Astrocyte (in vitro differentiated cells and primary cell): Measurements from ENCODE around the gene TRIM7. TPM values are rescaled to one million over a fixed set of nuclear protein-coding genes. Genes with fewer than 3 reads are reported as not detected.

Source experiments
- DNase-seq: peaks from one replicate; pipeline ENCODE4 v3.0.0-alpha.2; 2010; ENCODE audit warnings: low read depth
- FAIRE-seq: peaks from 2 replicates; lab custom pipeline; 2011; peaks lifted over from hg19 to GRCh38; lab: Jason Lieb, UNC
- H2AFZ ChIP-seq: 2 replicates; pipeline ENCODE4 v1.6.0; 2012; ENCODE audit warnings: low read depth, low read length, inconsistent platforms
- H3K27ac ChIP-seq: 2 replicates; pipeline ENCODE4 v1.5.1; 2011; ENCODE audit warnings: low read depth, low read length, inconsistent platforms
- H3K27me3 ChIP-seq: 2 replicates; pipeline ENCODE4 v1.6.0; 2011; ENCODE audit warnings: low read length, inconsistent platforms; ENCODE audit not compliant: insufficient read depth
- H3K36me3 ChIP-seq: 2 replicates; pipeline ENCODE4 v1.5.1; 2011; ENCODE audit warnings: low read length, inconsistent platforms; ENCODE audit not compliant: insufficient read depth
- H3K4me1 ChIP-seq: 2 replicates; pipeline ENCODE4 v1.5.1; 2011; ENCODE audit warnings: low read length, inconsistent platforms; ENCODE audit not compliant: insufficient read depth
- H3K4me2 ChIP-seq: 2 replicates; pipeline ENCODE4 v1.6.0; 2012; ENCODE audit warnings: low read length, inconsistent platforms
- H3K4me3 ChIP-seq: 2 replicates; pipeline ENCODE4 v1.5.1; 2011; ENCODE audit warnings: low read depth, mild to moderate bottlenecking, low read length, inconsistent platforms; ENCODE audit not compliant: insufficient read depth
- H3K79me2 ChIP-seq: 2 replicates; pipeline ENCODE4 v1.6.0; 2012; ENCODE audit warnings: mild to moderate bottlenecking, low read length, inconsistent platforms; ENCODE audit not compliant: insufficient read depth
- H3K9ac ChIP-seq: 2 replicates; pipeline ENCODE4 v1.6.0; 2012; ENCODE audit warnings: mild to moderate bottlenecking, low read length, inconsistent platforms
- H3K9me3 ChIP-seq: 2 replicates; pipeline ENCODE4 v1.5.1; 2012; ENCODE audit warnings: low read depth, mild to moderate bottlenecking, low read length, inconsistent platforms; ENCODE audit not compliant: insufficient read depth
- H4K20me1 ChIP-seq: 2 replicates; pipeline ENCODE4 v1.6.0; 2012; ENCODE audit warnings: low read length, inconsistent platforms; ENCODE audit not compliant: insufficient read depth
- H3K27ac Mint-ChIP-seq: one replicate; pipeline ENCODE4 v1.8.0; 2021; ENCODE audit warnings: mild to moderate bottlenecking, mixed read lengths; ENCODE audit not compliant: unreplicated experiment
- H3K27me3 Mint-ChIP-seq: one replicate; pipeline ENCODE4 v1.8.0; 2021; ENCODE audit warnings: low read depth, mixed read lengths; ENCODE audit not compliant: unreplicated experiment
- H3K36me3 Mint-ChIP-seq: one replicate; pipeline ENCODE4 v1.8.0; 2021; ENCODE audit warnings: low read depth, mixed read lengths; ENCODE audit not compliant: unreplicated experiment
- H3K4me1 Mint-ChIP-seq: one replicate; pipeline ENCODE4 v1.8.0; 2021; ENCODE audit warnings: low read depth, mixed read lengths; ENCODE audit not compliant: unreplicated experiment
- H3K4me3 Mint-ChIP-seq: one replicate; pipeline ENCODE4 v1.8.0; 2021; ENCODE audit warnings: mild to moderate bottlenecking, moderate library complexity, mixed read lengths; ENCODE audit not compliant: unreplicated experiment
- H3K9me3 Mint-ChIP-seq: one replicate; pipeline ENCODE4 v1.8.0; 2021; ENCODE audit warnings: mild to moderate bottlenecking, mixed read lengths; ENCODE audit not compliant: unreplicated experiment
- EZH2 ChIP-seq: IDR thresholded peaks from 2 replicates; pipeline ENCODE4 v1.6.1; 2012; ENCODE audit warnings: mild to moderate bottlenecking, low read length, inconsistent platforms; ENCODE audit not compliant: insufficient read depth
- total RNA-seq: library from RNA; stranded (reverse); gene quantifications from 2 replicates; pipeline ENCODE4 v1.2.1, GENCODE V29; 2021
- TF ChIP-seq, protein P1 (sequence below): IDR thresholded peaks from 2 replicates; pipeline ENCODE4 v1.5.1; 2011; ENCODE audit warnings: low read depth, mild to moderate bottlenecking, inconsistent platforms, low read length, moderate library complexity; ENCODE audit not compliant: insufficient read depth

Gene TRIM7
- total RNA-seq, 1 donor from 2014 or later: 0.27 TPM

DNA sequence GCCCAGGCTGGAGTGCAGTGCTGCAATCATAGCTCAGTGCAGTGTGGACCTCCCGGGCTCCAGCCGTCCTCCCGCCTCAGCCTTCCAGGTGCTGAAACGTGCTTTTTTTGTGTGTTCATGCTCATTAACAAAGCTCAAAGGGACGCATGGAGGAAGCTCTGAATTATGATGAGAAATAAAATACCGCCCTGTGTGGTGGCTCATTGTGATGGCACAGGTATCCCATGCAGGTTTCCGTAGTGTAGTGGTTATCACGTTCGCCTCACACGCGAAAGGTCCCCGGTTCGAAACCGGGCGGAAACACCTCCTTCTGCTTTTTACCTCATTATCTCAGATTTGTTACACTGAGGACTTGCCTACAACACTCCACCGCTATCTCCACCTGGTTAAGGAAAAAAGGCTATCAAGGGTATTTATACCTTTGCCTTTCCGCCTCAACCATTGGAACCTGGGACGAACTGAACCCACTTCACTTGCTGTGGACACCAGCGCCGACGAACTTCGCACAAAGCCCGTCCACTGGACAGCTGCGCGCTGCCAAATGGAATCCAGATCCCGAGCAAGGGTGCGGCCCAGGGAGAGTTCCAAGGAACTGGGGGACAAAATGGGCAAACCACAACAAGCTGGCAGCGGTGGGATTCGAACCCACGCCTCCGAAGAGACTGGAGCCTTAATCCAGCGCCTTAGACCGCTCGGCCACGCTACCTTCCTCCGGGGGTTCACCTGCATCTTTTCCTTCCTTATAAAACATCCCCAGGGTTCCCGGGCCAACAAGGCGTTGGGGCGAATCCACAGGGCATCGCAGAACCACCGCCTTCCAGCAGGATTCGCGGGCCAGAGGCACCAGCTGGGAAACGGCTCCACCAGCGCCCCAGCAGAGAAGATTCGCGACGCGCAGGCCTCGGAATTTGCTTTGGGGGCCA is 31.3 kb downstream of the TRIM7 start:
- H3K36me3 ChIP-seq: no peaks in the 10 kb centered on the region
- H3K79me2 ChIP-seq: no peaks in the 10 kb centered on the region
- no peak overlapping the region for H3K9ac ChIP-seq
- H3K27me3 ChIP-seq: peaks cover 14% of the 10 kb centered on the region
- no peaks in the 10 kb centered on the region for H4K20me1 ChIP-seq
- peak; percentile 60 for DNase-seq
- no peaks in the 10 kb centered on the region for H3K36me3 Mint-ChIP-seq
- FAIRE-seq: no peak
- no peaks in the 10 kb centered on the region for H3K9me3 Mint-ChIP-seq
- TF ChIP-seq EZH2: no peak
- TF ChIP-seq, protein P1, sequence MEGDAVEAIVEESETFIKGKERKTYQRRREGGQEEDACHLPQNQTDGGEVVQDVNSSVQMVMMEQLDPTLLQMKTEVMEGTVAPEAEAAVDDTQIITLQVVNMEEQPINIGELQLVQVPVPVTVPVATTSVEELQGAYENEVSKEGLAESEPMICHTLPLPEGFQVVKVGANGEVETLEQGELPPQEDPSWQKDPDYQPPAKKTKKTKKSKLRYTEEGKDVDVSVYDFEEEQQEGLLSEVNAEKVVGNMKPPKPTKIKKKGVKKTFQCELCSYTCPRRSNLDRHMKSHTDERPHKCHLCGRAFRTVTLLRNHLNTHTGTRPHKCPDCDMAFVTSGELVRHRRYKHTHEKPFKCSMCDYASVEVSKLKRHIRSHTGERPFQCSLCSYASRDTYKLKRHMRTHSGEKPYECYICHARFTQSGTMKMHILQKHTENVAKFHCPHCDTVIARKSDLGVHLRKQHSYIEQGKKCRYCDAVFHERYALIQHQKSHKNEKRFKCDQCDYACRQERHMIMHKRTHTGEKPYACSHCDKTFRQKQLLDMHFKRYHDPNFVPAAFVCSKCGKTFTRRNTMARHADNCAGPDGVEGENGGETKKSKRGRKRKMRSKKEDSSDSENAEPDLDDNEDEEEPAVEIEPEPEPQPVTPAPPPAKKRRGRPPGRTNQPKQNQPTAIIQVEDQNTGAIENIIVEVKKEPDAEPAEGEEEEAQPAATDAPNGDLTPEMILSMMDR: no peak
- no peaks in the 10 kb centered on the region for H3K9me3 ChIP-seq
- H3K4me1 ChIP-seq: peaks cover 13% of the 10 kb centered on the region
- peak overlapping the region; percentile 70 for H3K4me3 Mint-ChIP-seq
- no peak overlapping the region for H3K4me3 ChIP-seq
- H3K4me1 Mint-ChIP-seq: no peaks in the 10 kb centered on the region
- peaks cover 30% of the 10 kb centered on the region for H3K27me3 Mint-ChIP-seq
- no peak overlapping the region for H3K27ac Mint-ChIP-seq
- no peak overlapping the region for H3K27ac ChIP-seq
- H2AFZ ChIP-seq: no peak overlapping the region
- H3K4me2 ChIP-seq: peak overlapping the region; percentile 51

DNA sequence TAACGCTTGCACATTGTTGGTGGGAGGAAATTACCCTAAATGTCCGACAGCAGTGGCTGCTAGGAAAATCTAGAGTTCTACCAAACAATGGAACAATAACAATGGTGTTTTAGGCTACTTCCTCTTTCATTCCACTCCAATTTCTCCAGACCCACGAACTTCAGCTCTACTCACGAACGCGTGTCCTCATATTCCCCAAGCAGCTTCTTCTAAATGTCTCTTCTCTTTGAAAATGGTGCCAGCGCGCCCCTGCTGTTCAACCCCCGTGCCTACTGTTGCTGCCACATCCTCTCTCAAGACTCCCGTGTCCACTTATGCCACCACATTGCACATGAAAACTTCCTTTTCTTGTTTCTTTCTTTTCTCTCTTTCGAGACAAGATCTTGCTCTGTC is 32.0 kb downstream of the TRIM7 start:
- FAIRE-seq (no peak), DNase-seq (no peak)
- TF ChIP-seq, protein P1: no peak
- no peak for TF ChIP-seq EZH2
- no peak overlapping the region for H3K9ac ChIP-seq
- peak overlapping the region; percentile 52 for H3K4me3 Mint-ChIP-seq
- H2AFZ ChIP-seq: no peak overlapping the region
- H3K9me3 ChIP-seq: no peaks in the 10 kb centered on the region
- peaks cover 14% of the 10 kb centered on the region for H3K27me3 ChIP-seq
- peak overlapping the region; percentile 51 for H3K4me2 ChIP-seq
- peaks cover 35% of the 10 kb centered on the region for H3K27me3 Mint-ChIP-seq
- no peaks in the 10 kb centered on the region for H4K20me1 ChIP-seq
- no peaks in the 10 kb centered on the region for H3K36me3 Mint-ChIP-seq
- H3K79me2 ChIP-seq: no peaks in the 10 kb centered on the region
- H3K4me3 ChIP-seq: no peak overlapping the region
- H3K27ac ChIP-seq: no peak overlapping the region
- H3K9me3 Mint-ChIP-seq: no peaks in the 10 kb centered on the region
- peaks cover 13% of the 10 kb centered on the region for H3K4me1 ChIP-seq
- no peaks in the 10 kb centered on the region for H3K4me1 Mint-ChIP-seq
- H3K27ac Mint-ChIP-seq: no peak overlapping the region
- no peaks in the 10 kb centered on the region for H3K36me3 ChIP-seq

DNA sequence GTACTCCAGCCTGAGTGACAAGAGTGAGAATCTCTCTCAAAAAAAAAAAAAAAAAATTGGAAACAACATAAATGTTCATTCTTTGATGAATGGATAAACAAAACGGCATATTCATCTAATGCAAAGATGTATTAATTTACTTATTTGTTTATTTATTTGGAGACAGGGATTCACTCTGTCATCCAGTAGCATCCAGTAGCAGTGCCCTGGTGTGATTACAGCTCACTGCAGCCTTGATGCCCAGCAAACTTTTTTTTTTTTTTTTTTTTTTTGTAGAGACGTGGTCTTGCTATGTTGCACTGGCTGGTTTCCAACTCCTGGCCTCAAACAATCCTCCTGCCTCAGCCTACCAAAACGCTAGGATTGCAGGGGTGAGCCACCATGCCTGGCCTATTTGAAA is 33.2 kb downstream of the TRIM7 start:
- no peaks in the 10 kb centered on the region for H3K36me3 Mint-ChIP-seq
- Histone ChIP-seq H3K9me3 (no peaks in the 10 kb centered on the region), H3K36me3 (no peaks in the 10 kb centered on the region), H2AFZ (no peak overlapping the region), H3K4me1 (peaks cover 13% of the 10 kb centered on the region), H4K20me1 (no peaks in the 10 kb centered on the region), H3K79me2 (no peaks in the 10 kb centered on the region), H3K27ac (no peak overlapping the region), H3K4me3 (no peak overlapping the region), H3K27me3 (peaks cover 14% of the 10 kb centered on the region), H3K9ac (no peak overlapping the region), H3K4me2 (no peak overlapping the region)
- FAIRE-seq: no peak
- no peak overlapping the region for H3K4me3 Mint-ChIP-seq
- H3K27me3 Mint-ChIP-seq: peaks cover 36% of the 10 kb centered on the region
- H3K9me3 Mint-ChIP-seq: no peaks in the 10 kb centered on the region
- DNase-seq: no peak
- H3K4me1 Mint-ChIP-seq: no peaks in the 10 kb centered on the region
- H3K27ac Mint-ChIP-seq: no peak overlapping the region
- TF ChIP-seq, protein P1: no peak
